ENCODE measurements around the gene CARD16.

DNA sequence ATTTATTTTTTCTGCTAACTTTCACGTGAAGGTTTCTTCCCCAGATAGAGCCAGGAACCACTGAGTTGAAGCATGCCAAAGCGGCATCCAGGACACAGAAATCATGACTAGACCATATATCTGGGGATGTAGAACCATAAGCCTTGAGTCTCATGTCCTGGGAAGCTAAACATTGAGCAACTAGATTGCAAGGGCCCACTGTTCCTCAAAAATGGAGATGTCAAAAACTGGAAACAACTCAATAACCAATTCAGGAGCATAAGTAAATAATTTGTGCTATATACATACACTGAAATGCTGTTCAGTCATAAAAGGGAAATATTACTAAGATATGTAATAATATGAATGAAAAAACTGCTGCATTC, 29.0 kb upstream of the CARD16 start:
- TF ChIP-seq, protein P1, sequence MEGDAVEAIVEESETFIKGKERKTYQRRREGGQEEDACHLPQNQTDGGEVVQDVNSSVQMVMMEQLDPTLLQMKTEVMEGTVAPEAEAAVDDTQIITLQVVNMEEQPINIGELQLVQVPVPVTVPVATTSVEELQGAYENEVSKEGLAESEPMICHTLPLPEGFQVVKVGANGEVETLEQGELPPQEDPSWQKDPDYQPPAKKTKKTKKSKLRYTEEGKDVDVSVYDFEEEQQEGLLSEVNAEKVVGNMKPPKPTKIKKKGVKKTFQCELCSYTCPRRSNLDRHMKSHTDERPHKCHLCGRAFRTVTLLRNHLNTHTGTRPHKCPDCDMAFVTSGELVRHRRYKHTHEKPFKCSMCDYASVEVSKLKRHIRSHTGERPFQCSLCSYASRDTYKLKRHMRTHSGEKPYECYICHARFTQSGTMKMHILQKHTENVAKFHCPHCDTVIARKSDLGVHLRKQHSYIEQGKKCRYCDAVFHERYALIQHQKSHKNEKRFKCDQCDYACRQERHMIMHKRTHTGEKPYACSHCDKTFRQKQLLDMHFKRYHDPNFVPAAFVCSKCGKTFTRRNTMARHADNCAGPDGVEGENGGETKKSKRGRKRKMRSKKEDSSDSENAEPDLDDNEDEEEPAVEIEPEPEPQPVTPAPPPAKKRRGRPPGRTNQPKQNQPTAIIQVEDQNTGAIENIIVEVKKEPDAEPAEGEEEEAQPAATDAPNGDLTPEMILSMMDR (IDR thresholded peaks at IDR 0.05): no peak
- no peak for TF ChIP-seq POLR2A (IDR thresholded peaks at IDR 0.05)

Data from thyroid gland (tissue), 4 donors.